COLO668 (cell line): ENCODE results near the gene AGAP3.

Source experiments
- DNase-seq: peaks from one replicate; lab custom pipeline; 2025; ENCODE audit not compliant: unreplicated experiment; lab: John Stamatoyannopoulos, UW

AGAP3 gene

GRCh38 chr7:151087245-151088018 is 1.2 kb downstream of the AGAP3 start:
- peak; percentile 79 for DNase-seq

GRCh38 chr7:151088019-151088855 is 2.0 kb downstream of the AGAP3 start:
- peak; percentile 31 for DNase-seq

- peak; percentile 67 for DNase-seq
These were observed 2.8 kb downstream of the AGAP3 start for GRCh38 chr7:151088856-151089699.

DNA sequence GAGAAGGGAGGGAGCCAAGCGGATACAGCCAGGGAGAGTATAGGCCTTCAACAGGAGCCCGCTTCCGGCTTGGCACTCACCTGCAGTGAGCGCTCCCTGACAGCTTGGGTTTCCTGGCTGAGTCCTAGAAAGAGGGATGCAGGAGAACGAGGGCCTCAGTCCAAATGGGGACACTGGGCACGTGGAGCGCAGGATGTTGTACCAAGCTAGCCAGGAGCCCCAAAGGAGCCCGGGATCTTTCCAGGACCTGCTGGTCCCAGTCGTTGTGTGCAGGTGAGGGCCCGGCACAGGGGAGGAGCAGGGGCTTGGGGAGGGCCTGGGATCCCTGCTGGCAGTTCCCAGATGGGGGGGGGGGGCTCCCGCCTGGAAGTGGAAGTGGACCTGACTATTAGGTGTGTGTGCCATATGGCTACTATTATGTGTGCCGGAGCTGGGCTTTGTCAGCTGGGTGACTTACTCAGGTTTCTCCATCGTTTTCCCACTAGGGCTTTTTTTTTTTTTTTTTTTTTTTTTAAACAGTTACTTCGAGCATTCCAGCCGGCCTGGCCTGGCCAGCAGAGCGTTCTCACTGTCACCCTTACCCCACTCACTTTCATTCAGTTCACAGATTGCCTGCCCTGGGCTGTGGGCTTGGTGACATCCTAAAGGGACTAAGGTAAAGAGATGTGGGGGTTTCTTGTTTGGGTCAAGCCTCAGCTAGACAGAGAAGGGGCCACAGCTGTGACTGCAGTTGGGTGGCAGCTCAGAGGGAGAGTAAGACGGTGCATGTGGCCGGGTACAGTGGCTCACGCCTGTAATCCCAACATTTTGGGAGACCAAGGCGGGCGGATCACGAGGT is 3.8 kb downstream of the AGAP3 start:
- no peak for DNase-seq

- DNase-seq = no peak
These were observed 4.7 kb downstream of the AGAP3 start for GRCh38 chr7:151091003-151091402.

DNA sequence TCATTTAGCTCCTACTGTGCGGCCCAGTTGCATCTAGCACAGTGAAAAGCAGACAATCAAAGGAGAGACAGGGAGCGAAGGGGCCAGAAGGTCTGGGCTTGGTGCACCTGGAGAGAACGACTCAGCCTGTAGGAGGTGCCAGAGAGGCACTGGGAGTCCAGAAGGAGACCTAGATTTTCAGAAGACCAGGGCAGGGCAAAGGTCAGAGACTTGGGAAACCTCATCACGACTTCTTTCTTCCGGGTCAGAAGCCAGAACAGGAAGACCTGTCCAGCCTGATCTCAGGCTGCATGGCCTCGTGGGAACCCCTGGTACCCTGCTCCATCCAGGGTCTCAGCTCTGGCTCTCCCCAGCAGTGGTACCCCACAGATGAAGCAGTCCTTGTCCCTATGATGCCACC is 5.2 kb downstream of the AGAP3 start:
- DNase-seq = peak; percentile 15

GRCh38 chr7:151091988-151092387 is 5.7 kb downstream of the AGAP3 start:
- DNase-seq = no peak

DNA sequence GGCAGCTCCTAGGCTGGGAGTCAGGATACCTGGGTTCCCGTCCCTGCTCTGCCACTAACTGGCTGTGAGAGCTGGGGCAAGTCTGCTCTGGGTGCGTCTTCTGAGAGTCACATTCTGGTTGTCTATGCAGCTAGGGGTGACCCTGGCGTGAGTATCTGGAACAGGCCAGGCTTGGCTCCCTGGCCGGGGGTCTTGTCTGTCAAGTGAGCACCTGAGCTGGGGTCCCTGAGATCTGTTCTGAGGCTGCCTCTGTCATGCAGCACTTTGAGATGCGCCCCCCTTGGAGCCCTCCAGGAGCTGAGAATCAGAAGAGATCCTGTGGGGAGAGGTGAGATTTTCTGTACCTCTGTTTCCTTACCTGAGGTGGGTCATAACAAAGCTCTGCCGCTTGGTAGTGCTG is 7.5 kb downstream of the AGAP3 start:
- no peak for DNase-seq

DNA sequence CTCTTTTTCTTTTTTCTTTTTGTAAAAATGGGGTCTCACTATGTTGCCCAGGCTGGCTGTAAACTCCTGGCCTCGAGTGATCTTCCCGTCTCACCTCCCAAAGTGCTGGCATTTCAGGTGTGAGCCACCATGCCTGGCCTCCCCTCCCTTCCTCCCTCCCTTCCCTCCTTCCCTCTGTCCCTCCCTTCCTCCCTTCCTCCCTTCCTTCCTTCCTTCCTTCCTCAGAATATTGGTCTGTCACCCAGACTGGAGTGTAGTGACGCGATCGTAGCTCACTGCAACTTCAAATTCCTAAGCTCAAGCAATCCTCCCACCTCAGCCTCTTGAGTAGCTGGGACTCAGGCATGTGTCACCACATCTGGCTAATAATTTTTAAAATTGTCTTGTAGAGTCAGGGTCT is 8.4 kb downstream of the AGAP3 start:
- no peak for DNase-seq

GRCh38 chr7:151095123-151095797 is 9.0 kb downstream of the AGAP3 start:
- DNase-seq = no peak

- no peak for DNase-seq
These were observed 9.7 kb downstream of the AGAP3 start for GRCh38 chr7:151095828-151096475.

GRCh38 chr7:151099486-151100211 is 13.4 kb downstream of the AGAP3 start:
- DNase-seq = no peak

GRCh38 chr7:151100921-151101320 is 14.6 kb downstream of the AGAP3 start:
- no peak for DNase-seq

- no peak for DNase-seq
These were observed 15.5 kb downstream of the AGAP3 start for GRCh38 chr7:151101621-151102396.

- no peak for DNase-seq
These were observed 16.7 kb downstream of the AGAP3 start for GRCh38 chr7:151102991-151103390.

- DNase-seq = no peak
These were observed 17.7 kb downstream of the AGAP3 start for GRCh38 chr7:151103973-151104372.

DNA sequence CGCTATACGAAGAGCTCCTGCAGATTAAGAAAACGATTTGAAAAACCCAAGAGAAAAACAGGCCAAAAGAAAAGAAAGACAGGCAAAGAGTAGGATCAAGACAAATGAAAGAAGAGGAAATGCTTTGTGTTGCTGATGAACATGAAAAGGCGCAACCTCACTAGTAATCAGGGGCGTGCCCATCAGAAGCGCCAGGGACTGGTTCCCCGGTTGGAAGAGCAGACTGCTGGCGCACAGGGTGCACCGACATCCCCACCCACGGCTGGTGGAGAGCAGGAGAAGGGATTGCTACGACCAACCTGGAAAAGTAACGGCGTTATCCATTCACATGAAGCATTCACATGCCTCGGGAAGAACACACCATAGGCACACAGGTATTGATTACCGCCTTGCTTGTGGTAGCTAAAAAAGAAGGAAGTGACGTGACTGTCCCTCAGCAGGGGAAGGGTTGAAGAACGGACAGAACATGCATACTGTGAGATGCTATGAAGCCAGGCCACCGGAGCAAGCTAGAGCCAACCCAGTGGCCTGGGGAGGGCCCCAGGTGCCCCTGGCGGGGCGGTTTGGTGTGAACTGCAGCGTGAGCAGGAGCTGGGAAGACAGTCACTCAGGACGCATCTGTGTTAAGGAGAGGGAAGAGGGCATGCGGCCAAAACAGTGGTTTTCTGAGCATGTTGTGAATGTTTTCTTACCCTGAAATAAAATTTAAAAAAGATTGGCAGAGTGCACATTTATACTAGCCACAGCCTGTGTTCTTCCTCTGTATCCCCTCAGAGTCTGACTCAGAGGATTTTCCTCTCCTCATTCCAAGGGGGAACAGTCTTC is 18.3 kb downstream of the AGAP3 start:
- DNase-seq = no peak
